NCI-H146 treated with DMSO at 0.1 percent for 48 hours (cell line): ENCODE data around the gene SNRNP40.

Experiments used
- DNase-seq: peaks from one replicate; lab custom pipeline; 2025; ENCODE audit not compliant: unreplicated experiment; lab: John Stamatoyannopoulos, UW

Gene SNRNP40

GRCh38 chr1:31234123-31234708 lies 62.4 kb downstream of the SNRNP40 start:
- no peak for DNase-seq

- DNase-seq = no peak
These were observed 63.9 kb downstream of the SNRNP40 start for GRCh38 chr1:31232689-31233088.

GRCh38 chr1:31231802-31232201 lies 64.8 kb downstream of the SNRNP40 start:
- DNase-seq = no peak

GRCh38 chr1:31230378-31230777 lies 66.2 kb downstream of the SNRNP40 start:
- DNase-seq = no peak

GRCh38 chr1:31228986-31229385 lies 67.6 kb downstream of the SNRNP40 start:
- DNase-seq = no peak

- peak; percentile 41 for DNase-seq
These were observed 68.6 kb downstream of the SNRNP40 start for GRCh38 chr1:31227891-31228568.

- no peak for DNase-seq
These were observed 72.5 kb downstream of the SNRNP40 start for GRCh38 chr1:31224068-31224467.

- DNase-seq = no peak
These were observed 74.4 kb downstream of the SNRNP40 start for GRCh38 chr1:31222176-31222575.

- no peak for DNase-seq
These were observed 75.5 kb downstream of the SNRNP40 start for GRCh38 chr1:31221072-31221471.

GRCh38 chr1:31219489-31219888 lies 77.1 kb downstream of the SNRNP40 start:
- DNase-seq = no peak

GRCh38 chr1:31218705-31219104 lies 77.9 kb downstream of the SNRNP40 start:
- no peak for DNase-seq

GRCh38 chr1:31216016-31216415 lies 80.6 kb downstream of the SNRNP40 start:
- peak; percentile 15 for DNase-seq

- no peak for DNase-seq
These were observed 81.5 kb downstream of the SNRNP40 start for GRCh38 chr1:31215065-31215570.

- DNase-seq = no peak
These were observed 82.1 kb downstream of the SNRNP40 start for GRCh38 chr1:31214316-31215064.
